ENCODE measurements around the gene PRKN. TPM values are rescaled to one million over a fixed set of nuclear protein-coding genes. Genes with fewer than 3 reads are reported as not detected.

The PRKN gene
- total RNA-seq, 4 donors from 2014 or later = 9.6 to 17.0 (median 11.6) TPM

GRCh38 chr6:162404951-162405350, 322.6 kb downstream of the PRKN start:
- TF ChIP-seq, protein P1, sequence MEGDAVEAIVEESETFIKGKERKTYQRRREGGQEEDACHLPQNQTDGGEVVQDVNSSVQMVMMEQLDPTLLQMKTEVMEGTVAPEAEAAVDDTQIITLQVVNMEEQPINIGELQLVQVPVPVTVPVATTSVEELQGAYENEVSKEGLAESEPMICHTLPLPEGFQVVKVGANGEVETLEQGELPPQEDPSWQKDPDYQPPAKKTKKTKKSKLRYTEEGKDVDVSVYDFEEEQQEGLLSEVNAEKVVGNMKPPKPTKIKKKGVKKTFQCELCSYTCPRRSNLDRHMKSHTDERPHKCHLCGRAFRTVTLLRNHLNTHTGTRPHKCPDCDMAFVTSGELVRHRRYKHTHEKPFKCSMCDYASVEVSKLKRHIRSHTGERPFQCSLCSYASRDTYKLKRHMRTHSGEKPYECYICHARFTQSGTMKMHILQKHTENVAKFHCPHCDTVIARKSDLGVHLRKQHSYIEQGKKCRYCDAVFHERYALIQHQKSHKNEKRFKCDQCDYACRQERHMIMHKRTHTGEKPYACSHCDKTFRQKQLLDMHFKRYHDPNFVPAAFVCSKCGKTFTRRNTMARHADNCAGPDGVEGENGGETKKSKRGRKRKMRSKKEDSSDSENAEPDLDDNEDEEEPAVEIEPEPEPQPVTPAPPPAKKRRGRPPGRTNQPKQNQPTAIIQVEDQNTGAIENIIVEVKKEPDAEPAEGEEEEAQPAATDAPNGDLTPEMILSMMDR (IDR thresholded peaks at IDR 0.05; ENCODE audit: low read depth) = no peak

DNA sequence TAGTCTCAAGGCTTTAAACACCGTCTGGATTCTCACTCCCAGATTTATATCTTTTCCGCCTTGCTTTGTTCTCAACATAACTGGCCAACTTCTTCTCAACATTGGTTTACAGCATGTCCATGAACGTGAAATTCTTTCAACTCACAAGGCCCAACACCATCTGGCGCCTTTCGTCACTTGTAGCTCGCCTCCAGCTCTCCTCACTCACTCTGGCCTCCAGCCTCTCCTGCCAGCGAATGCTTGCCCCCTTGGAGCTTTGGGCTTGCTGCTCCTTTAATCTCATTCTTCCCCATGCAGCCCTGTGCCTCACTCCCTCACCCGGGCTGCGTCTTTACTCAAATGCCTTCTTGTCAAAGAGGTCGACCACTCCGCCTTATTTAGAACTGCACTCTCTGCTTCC, 324.5 kb downstream of the PRKN start:
- TF ChIP-seq, protein P1 (IDR thresholded peaks at IDR 0.05; ENCODE audit: low read depth) = no peak

DNA sequence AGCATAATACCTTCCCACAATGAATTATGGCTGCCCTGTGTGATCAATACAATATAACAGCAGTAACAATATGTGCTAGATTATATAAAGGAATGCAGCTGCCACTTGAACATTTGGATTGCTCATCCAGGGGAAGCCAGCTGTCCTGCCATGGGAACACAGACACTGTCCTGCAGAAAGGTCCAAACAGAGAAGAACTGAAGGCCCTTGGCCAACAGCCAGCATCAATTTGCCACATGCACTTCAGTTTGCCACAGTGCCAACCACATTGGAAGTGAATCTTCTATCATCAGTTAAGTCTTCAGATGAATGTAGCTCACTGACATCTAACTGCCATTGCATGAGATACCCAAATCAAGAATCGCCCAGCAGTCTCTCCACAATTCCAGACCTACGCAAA, 332.4 kb downstream of the PRKN start:
- TF ChIP-seq, protein P1 (IDR thresholded peaks at IDR 0.05; ENCODE audit: low read depth) = no peak

DNA sequence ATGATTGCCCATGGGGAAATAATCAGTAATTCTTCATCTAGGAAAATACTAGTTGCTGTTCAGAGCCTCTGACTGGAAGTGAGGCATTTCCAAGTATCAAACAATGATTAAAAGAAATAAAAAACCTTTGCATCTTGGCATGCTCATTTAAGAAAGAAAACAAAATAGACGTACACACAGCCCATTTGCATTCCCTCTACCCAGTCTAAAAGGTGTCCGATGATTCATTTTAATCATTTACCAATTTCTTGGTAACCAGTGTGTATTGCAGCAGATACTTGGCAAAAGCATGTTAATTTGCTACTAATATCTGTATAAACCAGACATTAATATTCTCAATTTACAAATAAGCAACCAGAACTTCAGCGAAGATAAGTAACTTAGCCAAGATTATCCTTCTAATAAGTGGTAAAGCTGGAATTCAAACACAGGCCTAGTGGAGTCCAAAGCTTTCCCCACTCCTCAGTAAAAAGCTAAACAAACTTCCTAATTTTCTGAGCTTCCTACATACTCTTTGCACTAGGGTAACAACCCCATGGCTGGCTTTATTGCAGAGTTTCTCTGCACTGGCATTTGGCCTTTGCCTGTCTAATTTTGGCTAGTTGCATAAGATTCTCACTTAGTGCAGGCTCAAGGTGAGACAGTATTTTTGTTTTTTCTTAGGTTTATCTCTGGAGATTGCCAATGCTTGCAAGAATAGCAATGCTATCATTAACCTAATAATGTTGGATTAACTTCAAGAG, 338.1 kb downstream of the PRKN start:
- TF ChIP-seq, protein P1 (IDR thresholded peaks at IDR 0.05; ENCODE audit: low read depth) = no peak

DNA sequence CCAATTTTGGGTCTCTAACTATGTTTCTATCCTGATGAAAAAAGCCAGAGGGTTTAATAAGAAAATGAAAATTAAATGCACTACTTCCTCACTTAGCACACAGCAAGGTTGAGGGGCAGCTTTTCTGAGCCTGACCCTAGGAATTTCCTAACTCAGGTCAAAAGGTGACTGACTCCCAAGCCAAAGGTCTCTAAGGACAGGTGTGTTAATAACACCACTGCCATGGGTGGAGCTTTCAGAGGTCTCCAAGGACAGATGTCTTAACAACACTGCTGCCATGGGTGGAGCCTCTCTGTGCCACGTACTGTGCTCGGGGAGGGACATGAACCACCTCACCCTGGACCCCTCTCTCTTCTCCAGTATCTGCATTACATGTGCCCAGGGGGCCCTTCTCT, 339.2 kb downstream of the PRKN start:
- TF ChIP-seq, protein P1 (IDR thresholded peaks at IDR 0.05; ENCODE audit: low read depth) = no peak

GRCh38 chr6:162387718-162388382, 339.7 kb downstream of the PRKN start:
- TF ChIP-seq, protein P1 (IDR thresholded peaks at IDR 0.05; ENCODE audit: low read depth) = no peak

- TF ChIP-seq, protein P1 (IDR thresholded peaks at IDR 0.05; ENCODE audit: low read depth) = no peak
Measured at GRCh38 chr6:162385980-162386379, 341.6 kb downstream of the PRKN start.
